Measurements from ENCODE around the gene PPFIBP1. TPM values are rescaled to one million over a fixed set of nuclear protein-coding genes. Genes with fewer than 3 reads are reported as not detected.

PPFIBP1 gene
- total and polyA plus RNA-seq, 12 donors: 9.6 to 123 (median 74.3) TPM

DNA sequence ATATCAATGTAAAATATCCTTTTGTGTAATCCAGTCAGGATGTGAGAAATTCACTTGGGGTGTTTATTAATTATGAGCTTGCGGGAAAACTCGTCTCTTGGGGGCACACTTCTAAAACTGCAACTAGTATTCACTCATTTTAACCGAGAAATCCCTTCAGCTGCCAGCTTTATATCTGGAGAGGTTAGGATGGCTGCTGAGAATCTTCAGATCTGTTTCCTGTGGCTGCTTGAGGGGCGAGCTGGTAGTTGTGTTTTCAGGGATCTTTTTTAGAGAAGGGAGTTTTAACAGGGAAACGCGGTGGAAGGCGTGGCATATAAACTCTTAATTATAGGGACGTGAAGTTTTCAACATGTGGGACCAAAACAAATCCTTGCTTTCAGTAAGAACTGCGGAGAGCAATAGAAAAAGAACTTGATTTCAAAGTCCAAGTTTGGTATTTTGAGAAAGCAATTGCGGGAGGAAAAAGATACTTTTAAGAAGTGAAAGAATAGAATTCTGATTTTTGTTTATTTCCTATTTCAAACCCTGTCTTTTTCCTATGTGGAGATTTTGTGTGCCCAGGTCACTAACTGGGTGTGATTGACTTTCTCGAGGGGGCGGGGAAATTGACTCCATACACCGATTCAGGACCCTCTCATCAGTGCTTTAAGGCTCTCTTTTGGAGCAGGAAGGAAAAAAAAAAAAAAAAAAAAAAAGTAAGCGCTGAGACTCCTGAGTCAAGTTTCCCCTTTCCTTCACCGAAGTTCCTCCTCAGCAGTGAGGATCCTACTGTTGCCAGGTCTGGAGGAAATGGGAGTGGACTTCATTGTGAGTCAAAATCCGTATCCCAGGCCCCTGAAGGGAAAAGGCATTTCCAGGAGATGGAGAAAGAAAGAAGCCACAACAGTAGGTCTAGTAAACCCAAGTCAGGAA is 1.1 kb downstream of the PPFIBP1 start:
- intact Hi-C loops (cut with DNase I): no loop called here
- DNase-seq: peak in 4 of 7 donors; percentile 20 to 52 (median 31)
- peak overlapping the region in 4 of 5 donors; percentile 44 to 98 (median 92) for H3K27ac ChIP-seq
- no peaks in the 10 kb centered on the region for H3K27me3 ChIP-seq
- TF ChIP-seq, protein P1, sequence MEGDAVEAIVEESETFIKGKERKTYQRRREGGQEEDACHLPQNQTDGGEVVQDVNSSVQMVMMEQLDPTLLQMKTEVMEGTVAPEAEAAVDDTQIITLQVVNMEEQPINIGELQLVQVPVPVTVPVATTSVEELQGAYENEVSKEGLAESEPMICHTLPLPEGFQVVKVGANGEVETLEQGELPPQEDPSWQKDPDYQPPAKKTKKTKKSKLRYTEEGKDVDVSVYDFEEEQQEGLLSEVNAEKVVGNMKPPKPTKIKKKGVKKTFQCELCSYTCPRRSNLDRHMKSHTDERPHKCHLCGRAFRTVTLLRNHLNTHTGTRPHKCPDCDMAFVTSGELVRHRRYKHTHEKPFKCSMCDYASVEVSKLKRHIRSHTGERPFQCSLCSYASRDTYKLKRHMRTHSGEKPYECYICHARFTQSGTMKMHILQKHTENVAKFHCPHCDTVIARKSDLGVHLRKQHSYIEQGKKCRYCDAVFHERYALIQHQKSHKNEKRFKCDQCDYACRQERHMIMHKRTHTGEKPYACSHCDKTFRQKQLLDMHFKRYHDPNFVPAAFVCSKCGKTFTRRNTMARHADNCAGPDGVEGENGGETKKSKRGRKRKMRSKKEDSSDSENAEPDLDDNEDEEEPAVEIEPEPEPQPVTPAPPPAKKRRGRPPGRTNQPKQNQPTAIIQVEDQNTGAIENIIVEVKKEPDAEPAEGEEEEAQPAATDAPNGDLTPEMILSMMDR (IDR thresholded peaks at IDR 0.05): peak in 1 of 6 experiments; percentile 3
- TF ChIP-seq POLR2A (IDR thresholded peaks at IDR 0.05): peak in 1 of 2 donors; percentile 28
- H3K9me3 ChIP-seq (replicated peaks in 1 of 3): no peaks in the 10 kb centered on the region
- H3K4me1 ChIP-seq (replicated peaks in 1 of 2): peaks cover 16 to 37% of the 10 kb centered on the region in 2 donors
- H3K4me3 ChIP-seq: peak overlapping the region in 3 of 4 donors; percentile 18 to 91 (median 58)
- no peaks in the 10 kb centered on the region for H3K36me3 ChIP-seq (replicated peaks in 1 of 2)
- WGBS, 4 donors: 1 to 2% (median 1%) methylated on average over 16 of the region's 16 CpGs

GRCh38 chr12:27527512-27527911 is 3.5 kb downstream of the PPFIBP1 start:
- intact Hi-C loops (cut with DNase I): no loop called here
- peaks cover 16 to 34% of the 10 kb centered on the region in 2 donors for H3K4me1 ChIP-seq (replicated peaks in 1 of 2)
- H3K9me3 ChIP-seq (replicated peaks in 1 of 3): no peaks in the 10 kb centered on the region
- no peaks in the 10 kb centered on the region for H3K27me3 ChIP-seq
- no peaks in the 10 kb centered on the region for H3K36me3 ChIP-seq (replicated peaks in 1 of 2)
- TF ChIP-seq POLR2A (IDR thresholded peaks at IDR 0.05): no peak
- DNase-seq: no peak
- no peak overlapping the region for H3K4me3 ChIP-seq
- H3K27ac ChIP-seq: no peak overlapping the region
- WGBS, 4 donors: 76 to 81% (median 79%) methylated on average over 9 of the region's 9 CpGs

GRCh38 chr12:27528788-27529187 is 4.8 kb downstream of the PPFIBP1 start:
- Histone ChIP-seq H3K36me3 (replicated peaks in 1 of 2) (no peaks in the 10 kb centered on the region), H3K4me1 (replicated peaks in 1 of 2) (peaks cover 12 to 27% of the 10 kb centered on the region in 2 donors), H3K27ac (no peak overlapping the region), H3K27me3 (no peaks in the 10 kb centered on the region), H3K9me3 (replicated peaks in 1 of 3) (no peaks in the 10 kb centered on the region), H3K4me3 (no peak overlapping the region)
- TF ChIP-seq, protein P1 (IDR thresholded peaks at IDR 0.05): no peak
- no peak for TF ChIP-seq POLR2A (IDR thresholded peaks at IDR 0.05)
- no peak for DNase-seq
- intact Hi-C loops (cut with DNase I): no loop called here
- 78 to 89% (median 85%) methylated on average over 3 of the region's 3 CpGs for WGBS, 4 donors

DNA sequence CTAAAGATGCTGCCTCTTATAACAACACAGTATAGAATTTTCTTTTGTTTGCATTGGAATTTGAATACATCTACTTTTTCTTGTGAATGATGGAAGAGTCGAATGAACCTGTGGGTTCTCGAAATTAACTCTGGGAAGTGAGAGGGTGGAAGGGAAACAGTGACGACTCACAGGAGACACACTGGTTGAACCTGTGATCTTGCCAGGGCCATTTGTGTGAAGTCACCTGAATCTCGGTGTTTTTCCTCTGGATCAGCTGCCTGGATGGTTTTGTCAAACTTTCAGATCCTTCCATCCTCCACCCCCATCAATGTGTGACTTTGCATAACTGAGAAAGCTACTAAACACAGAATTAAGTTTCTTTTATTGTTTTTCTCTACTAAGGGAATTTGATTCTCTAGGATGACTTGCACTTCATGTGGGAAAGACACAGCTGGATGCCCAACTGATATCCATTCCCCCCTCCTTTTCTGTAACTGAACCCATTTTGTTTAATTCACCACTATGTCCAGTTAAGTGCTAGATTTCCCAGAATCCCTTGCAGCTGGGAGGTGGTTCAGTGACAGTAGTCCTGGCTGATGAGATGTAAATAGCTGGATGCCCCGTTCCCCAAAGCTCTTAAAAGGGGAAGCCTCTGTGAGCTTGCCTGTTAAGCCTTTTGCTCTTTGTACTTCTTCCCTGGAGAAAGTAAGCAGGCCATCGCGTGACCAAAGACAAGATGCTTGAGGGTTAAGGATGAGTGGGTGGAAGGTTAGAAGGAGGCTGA is 6.3 kb downstream of the PPFIBP1 start:
- no peaks in the 10 kb centered on the region for H3K36me3 ChIP-seq (replicated peaks in 1 of 2)
- no peak for DNase-seq
- WGBS, 4 donors: 75 to 79% (median 77%) methylated on average over 7 of the region's 7 CpGs
- H3K27me3 ChIP-seq: no peaks in the 10 kb centered on the region
- TF ChIP-seq POLR2A (IDR thresholded peaks at IDR 0.05): no peak
- TF ChIP-seq, protein P1 (IDR thresholded peaks at IDR 0.05): no peak
- H3K4me3 ChIP-seq: no peak overlapping the region
- H3K4me1 ChIP-seq (replicated peaks in 1 of 2): peaks cover 12 to 27% of the 10 kb centered on the region in 2 donors
- no peak overlapping the region for H3K27ac ChIP-seq
- no peaks in the 10 kb centered on the region for H3K9me3 ChIP-seq (replicated peaks in 1 of 3)
- intact Hi-C loops (cut with DNase I): no loop called here
